GM19397 (cell line): ENCODE measurements around the gene RPS27.
A peak's percentile ranks its signal among the peaks of the same experiment; 100 is the strongest.
"Not testable (repeated sequence)": the region's sequence is repeated elsewhere in the genome, so short reads cannot be mapped to it uniquely, and the experiment has no call there.

Source experiments
- ATAC-seq: cut with Tn5 transposase; IDR thresholded peaks from one replicate; pipeline ENCODE4 v1.9.1; 2021; ENCODE audit warnings: mild to moderate bottlenecking, moderate library complexity; ENCODE audit not compliant: unreplicated experiment

Gene RPS27

DNA sequence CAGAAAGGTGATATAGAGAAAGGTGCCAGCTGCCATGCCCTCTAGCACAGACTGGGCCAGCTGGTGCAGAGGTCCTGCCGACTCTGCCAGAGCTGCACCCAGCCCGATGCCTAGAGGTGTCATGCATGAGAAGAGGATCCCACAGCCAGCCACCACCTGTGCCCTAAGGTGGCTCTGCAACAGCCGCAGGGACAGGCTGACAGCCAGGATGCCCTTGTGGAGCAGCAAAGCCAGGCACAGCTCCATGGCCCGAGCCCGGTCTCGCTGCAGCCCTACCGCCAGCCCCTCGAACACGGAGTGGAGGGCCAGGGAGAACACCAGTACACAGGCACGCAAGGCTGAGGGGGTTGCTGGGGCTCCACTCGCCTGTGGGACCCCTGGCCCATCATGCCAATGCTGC lies 30.4 kb upstream of the RPS27 start:
- ATAC-seq = no peak

DNA sequence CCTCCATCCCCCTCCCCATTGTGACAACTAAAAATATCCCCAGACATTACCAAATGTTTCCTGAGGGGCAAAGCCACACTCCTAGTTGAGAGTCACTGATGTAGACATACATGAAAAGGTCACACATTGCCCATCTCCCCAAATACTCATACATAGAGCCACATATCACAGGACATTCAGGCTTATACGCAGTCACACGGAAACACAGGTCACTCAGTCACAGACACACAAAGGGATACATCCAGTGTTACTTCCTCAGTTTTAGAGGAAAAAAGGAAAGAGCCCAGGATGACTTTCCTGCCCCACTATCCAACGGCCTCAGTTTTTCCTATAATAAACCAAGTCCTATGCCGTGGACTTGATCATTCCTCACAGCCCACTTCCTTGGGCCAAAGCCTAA lies 29.1 kb upstream of the RPS27 start:
- no peak for ATAC-seq

DNA sequence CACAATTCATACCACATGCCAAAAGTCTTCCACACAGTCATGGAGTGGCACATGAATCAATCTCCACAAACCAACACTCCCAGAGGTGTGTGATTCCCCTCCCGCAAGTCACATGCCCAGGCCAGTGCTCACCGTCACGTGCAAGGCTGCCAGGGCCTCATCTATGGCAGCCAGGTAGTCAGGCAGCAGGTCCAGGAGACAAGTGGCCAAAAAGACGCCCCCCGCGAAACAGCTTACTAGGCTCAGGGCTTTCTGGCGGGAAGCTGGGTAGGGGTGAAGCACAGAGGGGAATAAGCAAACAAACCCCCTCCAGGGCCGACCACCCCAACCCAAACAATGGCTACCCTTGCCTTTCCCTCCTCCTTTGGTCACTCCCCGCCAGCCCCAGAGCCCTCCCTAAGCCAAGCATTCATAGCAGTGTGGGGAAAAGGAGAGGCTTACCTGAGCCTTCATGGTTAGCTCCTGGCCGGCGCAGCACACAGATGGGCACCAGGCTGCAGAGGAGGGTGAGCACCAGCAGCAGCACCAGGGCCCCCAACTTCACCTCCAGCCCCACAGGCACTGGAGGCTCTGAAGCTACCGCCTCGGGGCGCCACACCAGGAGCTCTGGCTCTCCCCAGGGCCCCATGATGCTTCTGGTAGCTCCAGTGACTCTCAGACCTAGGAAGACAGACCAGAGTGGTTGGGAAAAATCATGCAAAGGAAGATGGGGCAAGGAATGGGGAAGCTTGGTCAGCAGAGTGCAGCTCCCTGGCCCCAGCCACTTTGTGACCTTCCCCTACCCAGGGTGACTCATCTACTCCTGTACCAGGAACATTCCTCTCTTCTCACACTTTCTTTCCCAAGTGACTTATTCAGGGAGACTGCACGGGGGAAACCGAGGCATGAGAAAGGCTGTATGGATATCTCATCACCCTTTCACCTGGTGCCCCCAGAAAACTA lies 28.2 kb upstream of the RPS27 start:
- ATAC-seq = no peak

DNA sequence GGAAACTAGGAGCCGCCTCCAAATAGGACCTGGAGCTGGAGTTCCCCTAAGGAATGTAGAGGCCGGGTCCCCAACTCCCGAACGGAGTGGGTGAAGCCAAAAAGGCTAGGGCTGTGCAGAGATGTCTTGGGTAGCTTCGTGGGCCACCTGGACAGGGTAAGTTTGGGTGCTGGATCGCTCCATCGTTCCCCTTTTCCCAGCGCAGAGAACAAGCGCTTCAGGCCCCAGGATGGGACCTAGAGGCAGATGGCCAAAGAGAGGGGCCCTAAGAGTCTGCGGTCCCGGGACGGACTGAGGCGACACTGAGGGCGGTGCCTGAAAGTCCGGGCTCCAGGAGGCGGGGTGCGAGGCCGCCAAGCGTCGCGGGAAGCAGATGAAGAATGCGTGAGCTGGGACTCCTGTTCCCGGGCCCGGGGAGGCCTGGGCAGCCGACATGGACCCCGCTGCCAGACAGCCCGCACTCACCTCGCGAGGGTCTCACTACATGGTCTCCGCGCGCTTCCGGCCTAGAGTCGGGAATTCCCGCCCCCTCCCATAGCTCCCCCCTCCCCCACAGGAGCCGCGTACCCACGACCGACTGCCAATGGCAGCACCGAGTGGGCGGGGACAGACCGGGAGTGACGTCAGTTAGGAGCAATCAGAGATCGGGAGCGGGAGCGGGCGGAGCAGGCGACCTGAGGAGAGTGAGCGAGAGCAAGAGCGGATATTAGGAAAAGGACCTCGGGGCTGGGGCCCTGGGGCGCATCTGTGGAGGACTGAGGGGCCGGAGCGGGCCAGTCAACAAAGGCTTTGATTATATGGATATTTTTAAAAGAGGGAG lies 27.3 kb upstream of the RPS27 start, which contains the start of gene SLC39A1:
SLC39A1 (minus strand) TSS at position 508 of the 820 bp plus-strand sequence. CDS start 822 bp downstream, outside the sequence.
- peak; percentile 36 for ATAC-seq

DNA sequence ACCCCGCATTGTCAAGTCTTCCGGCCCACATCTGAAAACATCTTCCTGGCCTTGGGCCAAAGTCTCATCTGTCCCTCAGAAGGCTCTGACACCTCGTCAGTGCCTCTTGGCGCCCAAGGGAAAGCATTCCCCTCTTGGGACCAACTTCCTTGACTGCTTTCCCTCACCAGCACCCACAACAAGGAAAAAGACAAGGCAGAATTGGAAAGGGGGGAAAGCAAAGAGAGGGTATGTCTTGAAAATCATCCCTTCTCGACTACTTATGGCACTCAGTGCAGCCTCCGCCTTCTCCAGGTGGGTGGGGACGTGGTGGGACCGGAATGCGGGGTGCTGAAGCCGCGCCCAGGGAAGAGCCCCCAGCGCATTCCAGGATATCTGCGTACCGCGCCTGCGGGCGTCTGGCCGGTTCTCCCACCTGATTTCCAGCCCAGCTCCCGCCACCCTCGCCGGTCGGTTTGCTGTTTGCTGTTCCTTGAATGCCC lies 26.7 kb upstream of the RPS27 start:
- peak; percentile 1 for ATAC-seq

DNA sequence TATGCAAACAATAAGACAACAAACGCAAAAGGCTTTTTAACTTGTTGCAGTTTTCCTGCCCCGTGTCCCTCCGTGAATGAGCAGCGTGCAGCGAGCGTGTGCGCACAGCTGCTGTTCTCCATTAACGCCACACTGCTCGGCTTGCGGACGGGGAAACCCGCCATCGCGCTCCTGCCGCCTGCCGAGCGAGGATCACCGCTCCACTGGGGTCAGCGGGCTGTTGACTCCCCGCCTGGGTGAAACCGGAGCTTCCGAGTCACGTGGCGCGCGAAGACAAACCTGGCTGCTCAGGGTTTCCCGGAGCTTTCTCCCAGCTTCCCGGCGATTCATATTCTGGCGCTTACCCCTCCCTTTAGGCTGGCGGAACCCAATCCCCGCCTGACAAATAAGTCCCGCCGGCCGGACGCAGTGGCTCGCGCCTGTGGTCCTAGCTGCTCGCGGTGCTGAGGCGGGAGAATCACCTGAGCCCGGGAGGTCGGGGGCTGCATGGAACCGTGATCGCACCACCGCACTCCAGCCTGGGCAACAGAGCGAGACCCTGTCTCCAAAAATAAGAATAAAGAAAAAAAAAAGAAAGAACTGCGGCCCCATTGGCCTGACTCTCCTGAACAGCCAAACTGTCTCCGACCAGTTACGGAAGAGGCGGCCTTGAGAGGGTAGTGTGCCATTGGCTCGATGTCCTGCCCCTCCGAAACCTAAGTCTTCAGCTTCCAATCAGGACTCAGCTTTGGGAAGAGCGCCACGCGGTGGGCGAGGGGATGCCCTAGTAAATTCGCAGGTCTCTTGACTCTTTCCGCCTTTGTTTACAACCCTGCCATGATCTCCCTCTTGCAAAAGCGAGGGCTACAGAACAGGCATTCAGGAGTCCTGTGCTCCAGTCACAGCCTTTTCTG lies 23.2 kb upstream of the RPS27 start, which contains the start of gene CREB3L4:
CREB3L4 (plus strand) TSS at position 796 of the 893 bp plus-strand sequence. CDS start 624 bp downstream, outside the sequence.
- peak; percentile 54 for ATAC-seq

DNA sequence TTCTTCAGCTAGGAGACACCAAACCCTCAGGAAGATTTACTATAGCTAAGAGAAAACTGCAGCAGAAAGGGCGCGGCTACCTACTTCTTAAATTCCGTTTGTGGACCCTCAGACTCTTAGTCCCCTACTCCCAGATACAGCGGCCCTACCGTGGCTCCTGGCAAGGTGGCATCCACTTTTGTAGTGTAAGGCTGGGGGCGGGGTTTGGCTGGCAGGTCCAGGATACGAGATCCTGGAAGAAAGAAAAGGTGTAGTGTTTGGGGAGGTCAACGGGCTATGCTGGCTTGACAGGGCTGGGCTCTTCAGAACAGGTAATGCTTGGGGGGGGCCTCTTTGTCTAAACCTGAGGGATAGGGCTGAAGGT lies 22.6 kb upstream of the RPS27 start:
- no peak for ATAC-seq

DNA sequence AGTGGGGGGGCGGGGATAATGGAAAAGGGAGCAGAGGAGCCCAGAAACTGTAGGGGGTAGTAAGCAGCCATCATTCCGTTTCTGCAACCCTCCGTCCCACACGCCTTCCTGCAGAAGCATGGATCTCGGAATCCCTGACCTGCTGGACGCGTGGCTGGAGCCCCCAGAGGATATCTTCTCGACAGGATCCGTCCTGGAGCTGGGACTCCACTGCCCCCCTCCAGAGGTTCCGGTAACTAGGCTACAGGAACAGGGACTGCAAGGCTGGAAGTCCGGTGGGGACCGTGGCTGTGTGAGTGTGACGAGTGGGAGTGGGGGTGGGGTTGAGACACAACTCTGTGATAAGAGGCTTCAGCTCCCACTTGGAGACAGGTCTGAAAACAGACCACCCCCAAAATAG lies 22.2 kb upstream of the RPS27 start:
- ATAC-seq = no peak

DNA sequence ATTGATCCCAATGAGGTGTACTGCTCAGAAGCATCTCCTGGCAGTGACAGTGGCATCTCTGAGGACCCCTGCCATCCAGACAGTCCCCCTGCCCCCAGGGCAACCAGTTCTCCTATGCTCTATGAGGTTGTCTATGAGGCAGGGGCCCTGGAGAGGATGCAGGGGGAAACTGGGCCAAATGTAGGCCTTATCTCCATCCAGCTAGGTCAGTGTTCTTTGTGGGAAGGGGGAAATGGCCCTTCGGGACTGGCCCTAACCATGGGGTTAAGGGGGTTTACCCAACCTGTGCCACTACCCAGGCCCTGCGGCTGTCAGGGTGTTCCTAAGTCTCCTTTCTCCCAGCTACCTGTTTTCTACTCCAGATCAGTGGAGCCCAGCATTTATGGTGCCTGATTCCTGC lies 21.6 kb upstream of the RPS27 start:
- ATAC-seq = no peak

DNA sequence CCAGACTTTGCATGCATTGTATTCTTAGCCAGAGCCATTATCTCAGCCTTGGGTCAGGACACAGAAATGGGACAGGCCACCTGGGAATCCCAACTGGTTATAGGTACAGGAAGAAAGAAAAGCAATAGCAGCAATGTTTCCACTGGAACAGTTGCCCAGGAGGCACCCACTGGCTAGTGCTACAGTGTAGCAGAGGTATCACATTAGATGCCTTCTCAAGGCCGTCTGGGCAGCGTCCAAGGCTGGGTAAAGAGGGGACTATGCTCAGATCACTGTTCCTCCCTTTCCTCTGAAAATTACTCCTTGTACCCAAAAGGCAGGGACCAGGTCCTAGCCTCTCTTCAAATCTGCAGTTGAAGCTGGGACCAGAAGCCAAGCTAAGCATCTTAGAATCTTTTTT lies 20.2 kb upstream of the RPS27 start:
- no peak for ATAC-seq

DNA sequence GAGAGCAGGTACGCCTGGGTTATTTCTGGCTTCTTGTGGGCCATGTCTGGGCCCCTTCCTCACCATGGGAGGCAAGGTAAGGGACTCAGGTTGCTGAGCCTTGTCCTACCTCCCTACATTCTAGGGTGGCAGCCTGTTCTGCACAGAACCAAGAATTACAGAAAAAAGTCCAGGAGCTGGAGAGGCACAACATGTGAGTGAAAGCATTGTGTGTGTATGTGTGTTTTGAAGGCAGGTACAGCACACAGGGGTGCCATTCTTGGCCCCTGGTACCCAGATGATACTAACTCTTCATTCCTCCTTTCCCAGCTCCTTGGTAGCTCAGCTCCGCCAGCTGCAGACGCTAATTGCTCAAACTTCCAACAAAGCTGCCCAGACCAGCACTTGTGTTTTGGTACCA lies 17.5 kb upstream of the RPS27 start:
- ATAC-seq = no peak

DNA sequence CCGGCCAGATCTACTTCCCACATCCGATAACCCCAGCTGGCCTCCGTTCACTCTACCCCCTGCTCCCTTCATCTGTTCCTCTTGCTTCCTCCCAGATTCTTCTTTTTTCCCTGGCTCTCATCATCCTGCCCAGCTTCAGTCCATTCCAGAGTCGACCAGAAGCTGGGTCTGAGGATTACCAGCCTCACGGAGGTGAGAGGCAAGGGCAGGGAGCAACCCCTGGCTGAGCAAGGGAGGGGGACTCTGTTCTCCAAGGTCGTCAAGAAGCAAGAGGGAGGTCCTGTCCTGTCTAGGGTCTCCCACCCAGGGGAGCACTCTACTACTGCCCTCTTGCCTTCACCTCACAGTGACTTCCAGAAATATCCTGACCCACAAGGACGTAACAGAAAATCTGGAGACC lies 17.0 kb upstream of the RPS27 start:
- no peak for ATAC-seq

DNA sequence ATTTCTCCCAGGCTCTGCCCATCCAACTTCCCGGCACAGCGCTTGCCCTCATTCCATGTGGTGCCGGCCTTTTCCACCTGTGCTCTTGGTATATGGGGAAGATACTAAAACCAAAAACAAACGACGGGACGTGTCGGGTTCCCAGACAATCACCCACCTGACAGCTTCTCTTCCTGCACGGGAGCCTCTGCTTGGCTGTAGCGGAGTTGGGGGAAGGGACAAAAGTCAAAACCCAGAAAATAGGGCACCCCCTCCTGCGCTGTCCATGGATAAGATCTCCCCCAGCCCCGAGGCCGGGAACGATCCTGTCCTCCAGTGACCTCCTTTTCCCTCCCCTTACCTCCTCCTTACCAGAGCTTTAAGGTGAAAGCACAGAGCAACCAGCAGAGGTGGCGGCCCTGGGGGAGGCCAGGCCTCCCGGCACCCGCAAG lies 13.7 kb upstream of the RPS27 start:
- ATAC-seq = no peak

DNA sequence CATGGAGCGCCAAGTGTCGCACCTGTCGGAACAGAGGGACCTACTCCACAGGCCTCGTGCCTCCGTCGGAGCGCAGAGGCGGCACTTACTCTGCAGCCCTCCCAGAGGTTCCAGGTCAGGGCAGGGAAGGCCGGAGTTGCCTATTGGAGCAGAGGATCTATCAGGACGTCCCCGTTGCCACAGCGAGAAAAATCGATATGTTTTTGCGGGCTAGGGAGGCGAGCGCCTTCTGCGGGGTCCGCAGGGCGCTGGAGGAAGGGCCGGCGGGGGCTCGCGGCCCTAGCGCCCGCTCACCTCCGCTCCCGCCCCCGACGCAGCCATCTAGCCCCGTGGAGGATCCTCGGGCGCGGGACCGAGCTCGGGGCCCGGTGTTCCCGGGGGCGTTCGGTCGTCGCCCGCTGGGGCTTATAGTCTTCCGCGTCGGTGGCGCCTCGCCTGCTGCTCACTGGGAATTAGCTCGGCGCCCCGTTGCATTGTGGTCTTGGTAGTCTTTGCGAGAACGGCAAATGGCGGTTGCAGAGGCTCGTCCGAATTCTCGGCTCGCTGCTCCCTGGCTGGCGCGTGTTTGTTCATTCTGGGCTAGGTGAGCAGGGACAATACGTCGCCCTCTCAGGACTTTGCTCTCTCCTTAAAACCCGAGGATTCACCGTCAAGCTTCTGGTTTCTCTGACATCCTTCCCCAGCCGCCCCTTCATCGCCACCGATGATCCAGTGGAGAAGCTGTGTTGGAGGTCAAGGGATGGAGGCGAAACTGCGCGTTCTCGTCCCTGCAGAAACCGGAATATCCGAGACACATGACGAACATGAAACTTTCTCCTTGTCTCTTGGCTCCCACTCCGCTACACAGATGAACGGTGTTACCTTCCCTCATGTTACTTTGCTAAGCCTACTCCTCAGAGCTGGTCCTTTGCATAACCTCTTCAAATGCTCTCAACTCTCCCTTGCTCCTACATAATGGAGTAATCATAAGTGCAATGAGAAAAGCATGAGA lies 13.0 kb upstream of the RPS27 start, which contains the start of gene JTB:
JTB (minus strand) TSS at position 425 of the 991 bp plus-strand sequence; CDS start at position 3, 422 bp downstream.
- peak; percentile 79 for ATAC-seq

DNA sequence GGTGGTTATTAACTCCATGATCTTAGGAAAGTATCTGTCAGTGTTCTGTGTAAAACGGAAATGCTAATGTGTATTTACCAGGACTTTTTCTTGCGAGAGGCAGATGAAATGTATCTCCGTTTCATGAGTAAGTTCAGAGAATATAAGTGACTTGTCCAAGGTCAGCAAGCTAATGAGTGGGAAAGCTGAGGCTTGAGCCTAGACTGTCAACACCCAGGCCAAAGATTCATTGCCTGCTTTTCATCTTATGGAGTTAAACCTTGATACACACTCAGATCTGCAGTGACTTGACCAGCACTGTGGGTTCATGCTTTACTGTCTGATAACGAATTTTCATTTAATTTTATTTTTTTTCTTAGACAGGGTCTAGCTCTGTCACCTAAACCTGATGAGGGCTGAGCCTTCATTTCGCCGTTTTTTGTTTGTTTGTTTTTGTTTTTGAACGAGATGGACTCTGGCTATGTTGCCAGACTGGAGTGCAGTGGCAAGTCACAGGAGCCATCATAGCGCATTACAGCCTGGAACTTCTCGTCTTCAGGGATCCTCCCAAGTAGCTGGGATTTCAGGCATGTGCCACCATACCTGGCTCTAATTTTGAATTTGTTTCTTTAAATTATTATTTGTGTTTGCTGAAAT lies 12.2 kb upstream of the RPS27 start:
- ATAC-seq = no peak

DNA sequence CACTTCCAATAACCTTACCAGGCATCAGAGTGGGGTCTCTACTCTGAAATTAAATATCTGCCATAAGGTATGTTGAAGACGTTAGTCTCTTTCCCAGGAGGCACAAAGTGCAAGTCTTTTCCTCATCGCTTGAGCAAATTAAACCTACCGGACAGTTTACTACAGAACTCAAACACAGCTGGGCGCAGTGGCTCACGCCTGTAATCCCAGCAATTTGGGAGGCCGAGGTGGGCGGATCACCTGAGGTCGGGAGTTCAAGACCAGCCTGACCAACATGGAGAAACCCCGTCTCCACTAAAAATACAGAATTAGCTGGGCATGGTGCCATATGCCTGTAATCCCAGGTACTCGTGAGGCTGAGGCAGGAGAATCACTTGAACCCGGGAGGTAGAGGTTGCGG lies 11.5 kb upstream of the RPS27 start:
- not testable (repeated sequence) for ATAC-seq

DNA sequence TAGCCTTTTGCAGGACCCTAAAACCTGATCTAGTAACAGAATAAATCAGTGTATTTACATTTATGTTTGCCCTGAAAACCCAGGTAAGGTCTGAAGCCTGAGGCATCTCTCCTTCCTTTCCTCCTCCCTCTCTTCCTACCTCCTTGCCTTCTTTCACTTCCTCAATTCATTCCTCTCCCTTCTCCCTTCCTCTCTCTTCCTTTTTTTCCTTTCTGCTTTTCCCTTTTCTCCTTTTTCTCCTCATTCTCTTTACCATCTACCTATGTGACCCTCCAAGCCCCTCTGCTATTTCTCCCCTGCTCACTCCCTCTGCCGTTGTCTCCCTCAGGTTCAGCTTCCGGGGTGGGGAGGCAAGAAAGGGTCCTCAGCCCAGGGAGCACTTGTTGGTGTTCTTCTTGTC lies 8.8 kb upstream of the RPS27 start:
- not testable (repeated sequence) for ATAC-seq

DNA sequence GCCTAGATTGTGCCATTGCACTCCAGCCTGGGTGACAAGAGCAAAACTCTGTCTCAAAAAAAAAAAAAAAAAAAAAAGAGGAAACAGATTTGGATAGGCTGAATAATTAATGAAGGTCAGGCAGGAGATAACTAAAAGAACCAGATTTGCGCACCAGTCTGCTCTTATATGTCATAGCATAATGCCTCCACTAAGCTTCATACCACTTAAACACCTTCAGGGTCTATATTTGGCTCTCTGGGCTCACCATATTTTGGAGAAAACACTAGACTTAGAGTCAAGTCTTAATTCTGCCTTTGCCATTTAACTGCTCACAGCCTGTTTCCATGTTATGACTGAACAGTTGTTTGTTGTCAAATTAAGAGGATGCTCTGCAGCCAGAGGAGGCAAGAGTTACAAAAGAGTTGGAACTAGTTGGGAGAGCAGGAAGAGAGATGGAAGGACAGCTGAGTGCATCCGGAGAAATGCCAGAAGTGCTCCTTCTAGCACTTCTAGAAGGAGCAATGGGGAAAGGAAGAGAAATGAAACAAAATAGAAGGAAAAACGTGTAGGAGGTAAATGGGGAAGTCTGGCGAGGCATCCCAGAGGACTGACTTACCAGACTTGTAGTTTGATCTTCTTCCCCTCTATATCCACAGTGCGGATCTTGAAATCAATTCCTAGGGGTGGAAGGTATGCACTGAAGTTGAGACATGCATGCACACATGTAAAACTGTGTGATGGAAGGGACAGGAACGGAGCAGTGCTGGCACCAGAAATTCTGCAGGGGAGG lies 6.3 kb upstream of the RPS27 start:
- ATAC-seq = no peak
